HepG2 (cell line): Measurements from ENCODE around the gene FRMD8. TPM values are rescaled to one million over a fixed set of nuclear protein-coding genes. Genes with fewer than 3 reads are reported as not detected.
A peak's percentile ranks its signal among the peaks of the same experiment; 100 is the strongest.

ENCODE experiments used
- ATAC-seq: fragments of 200-7000 bp; cut with Tn5 transposase; 3 replicates; pipeline ENCODE4 v1.9.1; 2020; ENCODE audit warnings: mild to moderate bottlenecking, moderate library complexity
- BruUV-seq: library from RNA; stranded (reverse); fragments of 400-500 nt; replicated peaks from 2 replicates; lab custom pipeline; 2021; lab: Mats Ljungman, UMichigan
- CTCF ChIA-PET: fragments of 300-600 bp; formaldehyde crosslinking; extraction: SDS; loops from one replicate; lab custom pipeline; 2021; ENCODE audit warnings: low total read pairs, inconsistent platforms, low intra/inter-chr PET ratio; lab: Yijun Ruan, JAX
- POLR2A ChIA-PET: fragments of 350-600 bp; sonication (Branson Sonifier 250); formaldehyde crosslinking; loops from one replicate; lab custom pipeline; 2020; ENCODE audit warnings: antibody characterized with exemption, inconsistent platforms; lab: Yijun Ruan, JAX
- DNase-seq: peaks from one replicate; pipeline ENCODE4 v3.0.0-alpha.2; 2015; ENCODE audit warnings: low spot score
- FAIRE-seq: peaks from 3 replicates; lab custom pipeline; 2011; peaks lifted over from hg19 to GRCh38; lab: Jason Lieb, UNC
- H2AFZ ChIP-seq: one replicate; pipeline ENCODE4 v1.6.1; 2011; ENCODE audit warnings: low read length, inconsistent platforms
- H3K27ac ChIP-seq: fragments of 300-600 bp; 3 replicates; pipeline ENCODE4 v1.8.0; 2011; ENCODE audit warnings: mixed run types, mild to moderate bottlenecking, mixed read lengths, low read length, inconsistent platforms; ENCODE audit not compliant: insufficient read depth; ENCODE audit errors: extremely low read length
- H3K27me3 ChIP-seq, 2 experiments: fragments of 200-600 bp in 1 of 2; 2 replicates in 1 of 2; 3 replicates in 1 of 2; pipeline versions ENCODE4 v1.6.0 to v1.8.0; 2011; ENCODE audit warnings: low read length in 2 of 2, mild to moderate bottlenecking in 2 of 2, moderate library complexity in 2 of 2, inconsistent platforms in 1 of 2; ENCODE audit not compliant: insufficient read depth in 2 of 2, control insufficient read depth in 1 of 2
- H3K36me3 ChIP-seq, 2 experiments: fragments of 200-600 bp in 1 of 2; replicated peaks in 1 of 2; 2 replicates in 1 of 2; 3 replicates in 1 of 2; pipeline versions ENCODE4 v1.5.1 to v1.8.0; 2011; ENCODE audit warnings: low read length in 2 of 2, inconsistent platforms in 1 of 2; ENCODE audit not compliant: insufficient read depth in 2 of 2, control insufficient read depth in 1 of 2
- H3K4me1 ChIP-seq: 2 replicates; pipeline ENCODE4 v1.5.1; 2012; ENCODE audit warnings: low read length, inconsistent platforms; ENCODE audit not compliant: insufficient read depth
- H3K4me2 ChIP-seq: 2 replicates; pipeline ENCODE4 v1.6.0; 2011; ENCODE audit warnings: low read depth, low read length, inconsistent platforms
- H3K4me3 ChIP-seq, 3 experiments: fragments of 200-600 bp in 1 of 3; sonication (generic), shearing (Covaris generic) in 1 of 3; replicated peaks in 1 of 3; 2 replicates each; pipeline ENCODE4 v1.5.1; 2011 to 2016; ENCODE audit warnings: low read length in 3 of 3, inconsistent platforms in 2 of 3, low read depth in 2 of 3, mild to moderate bottlenecking in 2 of 3, control low read depth in 1 of 3, mixed read lengths in 1 of 3; ENCODE audit not compliant: insufficient read depth in 1 of 3
- H3K79me2 ChIP-seq: one replicate; pipeline ENCODE4 v1.6.1; 2011; ENCODE audit warnings: low read length, inconsistent platforms; ENCODE audit not compliant: insufficient read depth
- H3K9ac ChIP-seq: 2 replicates; pipeline ENCODE4 v1.6.0; 2011; ENCODE audit warnings: mild to moderate bottlenecking, low read depth, low read length, inconsistent platforms; ENCODE audit not compliant: insufficient read depth
- H3K9me3 ChIP-seq: 2 replicates; pipeline ENCODE4 v1.5.1; 2012; ENCODE audit warnings: mild to moderate bottlenecking, low read length
- H4K20me1 ChIP-seq: 2 replicates; pipeline ENCODE4 v1.6.0; 2011; ENCODE audit warnings: inconsistent platforms, mild to moderate bottlenecking, low read length, moderate library complexity; ENCODE audit not compliant: insufficient read depth
- AGO2 ChIP-seq: fragments of 200-400 bp; formaldehyde crosslinking; optimal IDR thresholded peaks from 2 replicates; pipeline ENCODE3; 2017; ENCODE audit warnings: mild to moderate bottlenecking, low read depth, low read length, moderate library complexity
- FLYWCH1 ChIP-seq: sonication (generic); formaldehyde crosslinking; IDR thresholded peaks from 2 replicates; pipeline ENCODE4 v1.8.1; 2023; ENCODE audit warnings: mild to moderate bottlenecking, missing genetic modification reagents
- KDM3A ChIP-seq: IDR thresholded peaks from 2 replicates; pipeline ENCODE4 v1.6.1; 2018; ENCODE audit warnings: low read depth, missing compliant biosample characterization
- KLF11 ChIP-seq: IDR thresholded peaks from 2 replicates; pipeline ENCODE4 v1.6.1; 2016; ENCODE audit warnings: missing compliant biosample characterization
- SIX4 ChIP-seq: sonication (generic); formaldehyde crosslinking; IDR thresholded peaks from 2 replicates; pipeline ENCODE4 v1.4.0; 2020; ENCODE audit warnings: missing genetic modification reagents
- ZNF317 ChIP-seq: sonication (generic); formaldehyde crosslinking; IDR thresholded peaks from 2 replicates; pipeline ENCODE4 v1.5.0; 2020; ENCODE audit warnings: mild to moderate bottlenecking, missing genetic modification reagents
- WGBS: methylation state at CpG from one replicate; pipeline ENCODE4 v1.1.6; 2017; ENCODE audit warnings: low lambda C conversion rate; 5-methylcytosine and 5-hydroxymethylcytosine counted together
- in situ Hi-C: cut with HindIII; loops from 2 replicates; pipeline ENCODE4 v1.10.0; 2017; ENCODE audit warnings: low pct_unique_long_range_greater_than_20kb; ENCODE audit not compliant: extremely low pct_ligation_motif_present
- intact Hi-C: fragments of 100-400 bp; cut with micrococcal nuclease; formaldehyde crosslinking; loops from one replicate; pipeline ENCODE4 v1.10.0; 2022; ENCODE audit not compliant: unreplicated experiment
- polyA plus RNA-seq, 8 experiments: library from polyadenylated mRNA; depleted of rRNA in 3 of 8; stranded (reverse) in 7 of 8; unstranded in 1 of 8; fragments of >200 nt; fragmentation: Illumina TruSeq in 4 of 8; extraction: Trizol in 4 of 8; gene quantifications; 2 replicates each; pipeline versions ENCODE4 v1.2.1 to v1.2.3, GENCODE V29; 2011 to 2016; ENCODE audit warnings: low read depth in 4 of 8, missing spikeins in 1 of 8, mixed read lengths in 1 of 8; ENCODE audit not compliant: insufficient read depth in 1 of 8
- total RNA-seq, 5 experiments: library from RNA; depleted of rRNA; stranded (reverse); fragments of >200 nt; fragmentation: Illumina TruSeq; extraction: Trizol; gene quantifications; 2 replicates each; pipeline ENCODE4 v1.2.3, GENCODE V29; 2016; ENCODE audit warnings: low read depth in 1 of 5
- TF ChIP-seq, protein P1 (sequence below): sonication (generic); formaldehyde crosslinking; IDR thresholded peaks from 2 replicates; pipeline ENCODE4 v1.5.0; 2020; ENCODE audit warnings: missing genetic modification reagents

The FRMD8 gene
- total and polyA plus RNA-seq, 2 of the 13 experiments (the other 11 are each of a cell fraction or from before 2014, with no cell fraction given), result 5.8 to 20.6 TPM

DNA sequence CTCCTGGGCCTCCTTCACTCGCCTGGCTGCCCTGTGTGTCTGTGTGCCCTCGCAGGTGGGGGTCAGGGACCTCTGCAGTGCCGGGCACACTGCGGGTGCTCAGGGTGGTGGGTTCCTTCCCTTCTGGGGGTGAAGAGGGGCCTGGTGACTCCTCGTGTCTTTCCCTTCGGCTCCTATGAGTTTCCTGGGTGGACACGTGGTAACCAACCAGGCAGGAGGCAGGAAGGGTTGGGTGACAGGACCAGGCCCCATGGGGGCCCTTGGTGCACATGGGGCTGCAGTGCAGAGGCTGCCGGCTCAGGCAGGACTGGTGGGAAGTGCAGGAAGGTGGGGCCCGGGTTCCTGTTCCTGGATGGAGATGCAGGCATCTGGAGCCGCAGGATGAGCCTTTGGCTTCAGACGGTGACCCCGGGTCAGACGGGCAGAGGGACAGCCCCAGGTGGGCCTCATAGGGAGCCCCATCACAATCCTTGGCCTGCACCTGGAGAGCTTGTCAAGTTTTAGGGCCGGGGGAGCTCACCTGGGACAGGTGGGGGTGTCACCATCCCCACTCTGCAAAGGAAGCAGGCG is 9.6 kb downstream of the FRMD8 start:
- ChIA-PET CTCF (no interaction called here), POLR2A (no interaction called here)
- no peak for FAIRE-seq
- Histone ChIP-seq H3K4me2 (no peak overlapping the region), H3K9me3 (no peaks in the 10 kb centered on the region), H3K79me2 (no peaks in the 10 kb centered on the region), H4K20me1 (no peaks in the 10 kb centered on the region), H2AFZ (no peak overlapping the region), H3K4me1 (no peaks in the 10 kb centered on the region; the same call in 1 of the 2 replicates), H3K4me3 (no peak overlapping the region), H3K27ac (no peak overlapping the region), H3K27me3 (no peaks in the 10 kb centered on the region), H3K9ac (no peak overlapping the region), H3K36me3 (peaks cover 16 to 21% of the 10 kb centered on the region in 2 experiments; a peak in 3 of 5 replicates)
- in situ Hi-C loops (no loop called here), intact Hi-C loops (no loop called here)
- 80% methylated on average over 1 of the region's 15 CpGs for WGBS
- BruUV-seq, result no TSS peak
- ATAC-seq, result no peak
- DNase-seq, result no peak
- TF ChIP-seq ZNF317 (CRISPR knock-in tag) (no peak), KLF11 (no peak), KDM3A (no peak), FLYWCH1 (CRISPR knock-in tag) (no peak)

DNA sequence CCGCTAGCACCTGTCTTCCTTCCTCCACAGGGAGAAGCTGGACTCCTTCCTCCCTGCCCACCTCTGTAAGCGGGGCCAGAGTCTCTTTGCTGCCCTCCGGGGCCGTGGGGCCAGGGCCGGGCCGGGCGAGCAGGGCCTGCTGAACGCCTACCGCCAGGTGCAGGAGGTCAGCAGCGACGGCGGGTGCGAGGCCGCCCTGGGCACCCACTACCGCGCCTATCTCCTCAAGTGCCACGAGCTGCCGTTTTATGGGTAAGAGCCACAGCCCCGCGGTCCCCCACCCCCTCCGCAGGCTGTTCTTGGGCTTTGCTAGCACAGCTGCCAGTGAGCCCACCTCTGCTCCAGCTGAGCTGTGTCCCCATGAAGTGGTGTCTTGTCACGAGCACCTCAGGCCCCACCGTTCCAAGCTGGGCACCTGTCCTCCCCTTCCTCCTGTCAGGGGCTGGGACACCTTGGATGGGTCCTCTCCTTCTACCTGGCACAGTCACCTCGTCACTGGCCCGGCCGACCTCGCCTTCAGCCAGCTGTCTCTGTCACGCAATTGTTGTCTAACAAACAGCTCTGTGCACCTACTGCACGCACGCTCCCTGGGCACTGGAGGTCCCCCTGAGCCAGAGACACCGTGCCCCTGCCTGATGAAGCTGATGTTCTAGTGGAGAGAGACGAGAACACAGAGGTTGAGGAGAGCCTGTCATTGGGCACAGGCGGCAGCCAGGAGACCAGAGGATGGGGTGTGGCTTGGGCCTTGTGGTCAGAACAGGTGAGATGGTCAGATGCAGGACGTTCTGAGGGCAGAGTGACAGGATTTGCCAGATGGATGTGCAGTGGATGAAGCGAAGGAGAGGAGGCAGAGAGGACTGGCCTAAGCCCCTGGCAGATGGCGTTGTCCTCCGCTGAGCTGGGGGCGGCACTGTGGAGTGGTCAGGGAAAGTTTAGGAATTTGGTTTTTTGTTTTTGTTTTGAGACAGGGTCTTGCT is 10.6 kb downstream of the FRMD8 start:
- Histone ChIP-seq H3K36me3 (peaks cover 15 to 21% of the 10 kb centered on the region in 2 experiments; a peak in 3 of 5 replicates), H3K4me3 (no peak overlapping the region), H3K9me3 (no peaks in the 10 kb centered on the region), H4K20me1 (no peaks in the 10 kb centered on the region), H3K27ac (no peak overlapping the region), H3K79me2 (no peaks in the 10 kb centered on the region), H3K27me3 (no peaks in the 10 kb centered on the region), H3K4me1 (peaks cover 9% of the 10 kb centered on the region), H3K9ac (no peak overlapping the region), H3K4me2 (no peak overlapping the region), H2AFZ (no peak overlapping the region)
- in situ Hi-C loops (no loop called here), intact Hi-C loops (no loop called here)
- ChIA-PET CTCF (no interaction called here), POLR2A (interaction anchor here (0.9 to 1.1 kb wide), 2 partner anchors 14 to 96 kb away, joined by 3 read pairs; no protein-coding TSS in a partner anchor)
- WGBS, result 97% methylated on average over 35 of the region's 38 CpGs
- no peak for FAIRE-seq
- DNase-seq, result no peak
- no peak for ATAC-seq
- no TSS peak for BruUV-seq
- TF ChIP-seq, protein P1, sequence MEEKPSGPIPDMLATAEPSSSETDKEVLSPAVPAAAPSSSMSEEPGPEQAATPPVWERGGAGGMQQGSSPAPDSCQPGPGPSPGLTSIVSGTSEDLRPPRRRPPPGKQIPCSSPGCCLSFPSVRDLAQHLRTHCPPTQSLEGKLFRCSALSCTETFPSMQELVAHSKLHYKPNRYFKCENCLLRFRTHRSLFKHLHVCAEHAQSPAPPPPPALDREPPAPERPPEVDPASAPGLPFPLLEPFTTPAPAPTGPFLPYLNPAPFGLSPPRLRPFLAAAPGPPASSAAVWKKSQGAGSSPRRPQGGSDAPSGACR (CRISPR knock-in tag), result no peak
- TF ChIP-seq AGO2 (peak; percentile 37), SIX4 (CRISPR knock-in tag) (no peak)
